ENCODE measurements around the gene ZFAND3. TPM values are rescaled to one million over a fixed set of nuclear protein-coding genes. Genes with fewer than 3 reads are reported as not detected.

The ZFAND3 gene
- polyA plus RNA-seq, 1 of the 3 experiments (the other 2 are of a cell fraction), result 16.7 TPM

DNA sequence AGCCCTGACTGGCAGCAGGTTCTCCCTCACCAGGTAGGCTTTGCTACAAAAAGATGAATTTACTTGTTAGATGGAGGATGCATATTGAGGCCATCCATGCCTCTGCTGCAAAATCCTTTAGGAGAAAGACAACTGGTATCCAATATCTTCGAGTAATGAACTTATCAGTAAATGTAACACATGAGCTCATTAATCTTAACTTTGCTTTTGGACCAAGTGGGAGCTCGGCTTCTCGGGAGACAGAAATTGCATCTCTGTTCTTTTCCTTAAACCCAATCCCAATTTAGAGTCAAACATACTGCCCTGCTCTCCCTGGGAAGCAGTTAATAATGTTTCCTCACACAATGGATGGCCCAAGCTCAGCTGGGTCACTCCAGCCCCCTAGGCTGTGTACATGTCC, 330.5 kb downstream of the ZFAND3 start:
- Histone ChIP-seq H3K79me2 (ENCODE audit: insufficient read depth) (peaks cover 17% of the 10 kb centered on the region), H3K9ac (no peak overlapping the region), H3F3A (replicated peaks; ENCODE audit: insufficient read depth) (no peaks in the 10 kb centered on the region), H3K9me2 (no peaks in the 10 kb centered on the region), H3K27me3 (ENCODE audit: insufficient read depth) (no peaks in the 10 kb centered on the region), H3K4me1 (ENCODE audit: control insufficient read depth in 1 of 2, insufficient read depth in 2 of 2, low read depth in 1 of 2, low read length in 1 of 2) (peaks cover 8 to 26% of the 10 kb centered on the region in 2 experiments; a peak in 2 of 4 replicates), H3K4me3 (ENCODE audit: low read depth in 2 of 2, low read length in 1 of 2) (no peak overlapping the region), H3K4me2 (no peak overlapping the region), H4K20me1 (ENCODE audit: insufficient read depth) (peaks cover 40% of the 10 kb centered on the region), H3K9me3 (no peaks in the 10 kb centered on the region), H3K27ac (ENCODE audit: low read depth in 2 of 2, low read length in 1 of 2) (no peak overlapping the region), H3K36me3 (replicated peaks in 1 of 2; ENCODE audit: control insufficient read depth in 1 of 2, insufficient read depth in 2 of 2, low read length in 1 of 2) (peaks cover 8 to 27% of the 10 kb centered on the region in 2 experiments), H2AFZ (ENCODE audit: low read depth) (no peak overlapping the region)
- DNase-seq, result no peak
- ChIA-PET CTCF (interaction anchor here (1.0 kb wide), 1 partner anchor 91 kb away, joined by 3 read pairs; no protein-coding TSS in a partner anchor), POLR2A (interaction anchor here (0.6 kb wide), 1 partner anchor 407 kb away, joined by 6 read pairs; no protein-coding TSS in a partner anchor)
- 100% methylated on average over 3 of the region's 3 CpGs for WGBS (ENCODE audit: low lambda C conversion rate)
- TF ChIP-seq FOXM1 (IDR thresholded peaks at IDR 0.05; ENCODE audit: low read depth), result no peak
- TF ChIP-seq EZH2phosphoT487 (IDR thresholded peaks at IDR 0.05; ENCODE audit: borderline replicate concordance, low read depth), result no peak
- no peak for TF ChIP-seq TEAD4 (IDR thresholded peaks at IDR 0.05; ENCODE audit: borderline replicate concordance, insufficient read depth)
- TF ChIP-seq, protein P1, sequence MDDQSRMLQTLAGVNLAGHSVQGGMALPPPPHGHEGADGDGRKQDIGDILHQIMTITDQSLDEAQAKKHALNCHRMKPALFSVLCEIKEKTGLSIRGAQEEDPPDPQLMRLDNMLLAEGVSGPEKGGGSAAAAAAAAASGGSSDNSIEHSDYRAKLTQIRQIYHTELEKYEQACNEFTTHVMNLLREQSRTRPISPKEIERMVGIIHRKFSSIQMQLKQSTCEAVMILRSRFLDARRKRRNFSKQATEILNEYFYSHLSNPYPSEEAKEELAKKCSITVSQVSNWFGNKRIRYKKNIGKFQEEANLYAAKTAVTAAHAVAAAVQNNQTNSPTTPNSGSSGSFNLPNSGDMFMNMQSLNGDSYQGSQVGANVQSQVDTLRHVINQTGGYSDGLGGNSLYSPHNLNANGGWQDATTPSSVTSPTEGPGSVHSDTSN (IDR thresholded peaks at IDR 0.05), result no peak
- TF ChIP-seq, protein P2, sequence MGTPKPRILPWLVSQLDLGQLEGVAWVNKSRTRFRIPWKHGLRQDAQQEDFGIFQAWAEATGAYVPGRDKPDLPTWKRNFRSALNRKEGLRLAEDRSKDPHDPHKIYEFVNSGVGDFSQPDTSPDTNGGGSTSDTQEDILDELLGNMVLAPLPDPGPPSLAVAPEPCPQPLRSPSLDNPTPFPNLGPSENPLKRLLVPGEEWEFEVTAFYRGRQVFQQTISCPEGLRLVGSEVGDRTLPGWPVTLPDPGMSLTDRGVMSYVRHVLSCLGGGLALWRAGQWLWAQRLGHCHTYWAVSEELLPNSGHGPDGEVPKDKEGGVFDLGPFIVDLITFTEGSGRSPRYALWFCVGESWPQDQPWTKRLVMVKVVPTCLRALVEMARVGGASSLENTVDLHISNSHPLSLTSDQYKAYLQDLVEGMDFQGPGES (IDR thresholded peaks at IDR 0.05; ENCODE audit: low read depth, low read length), result no peak
- no peak for TF ChIP-seq NFIC (IDR thresholded peaks at IDR 0.05; ENCODE audit: borderline replicate concordance)
- no peak for TF ChIP-seq CHD2 (IDR thresholded peaks at IDR 0.05; ENCODE audit: low read length, partially characterized antibody)
- TF ChIP-seq TCF12 (IDR thresholded peaks at IDR 0.05), result no peak
- TF ChIP-seq JUND (IDR thresholded peaks at IDR 0.05), result no peak
- TF ChIP-seq ELF1 (IDR thresholded peaks at IDR 0.05), result no peak
- TF ChIP-seq, protein P3, sequence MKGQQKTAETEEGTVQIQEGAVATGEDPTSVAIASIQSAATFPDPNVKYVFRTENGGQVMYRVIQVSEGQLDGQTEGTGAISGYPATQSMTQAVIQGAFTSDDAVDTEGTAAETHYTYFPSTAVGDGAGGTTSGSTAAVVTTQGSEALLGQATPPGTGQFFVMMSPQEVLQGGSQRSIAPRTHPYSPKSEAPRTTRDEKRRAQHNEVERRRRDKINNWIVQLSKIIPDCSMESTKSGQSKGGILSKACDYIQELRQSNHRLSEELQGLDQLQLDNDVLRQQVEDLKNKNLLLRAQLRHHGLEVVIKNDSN (IDR thresholded peaks at IDR 0.05; ENCODE audit: borderline replicate concordance, low read depth), result no peak
- TF ChIP-seq GATA2 (CRISPR knock-in tag; IDR thresholded peaks at IDR 0.05), result no peak
- no peak for TF ChIP-seq POLR2AphosphoS5 (IDR thresholded peaks at IDR 0.05; ENCODE audit: low read depth, low read length)
- no peak for TF ChIP-seq RAD21 (IDR thresholded peaks at IDR 0.05; ENCODE audit: low read length)

DNA sequence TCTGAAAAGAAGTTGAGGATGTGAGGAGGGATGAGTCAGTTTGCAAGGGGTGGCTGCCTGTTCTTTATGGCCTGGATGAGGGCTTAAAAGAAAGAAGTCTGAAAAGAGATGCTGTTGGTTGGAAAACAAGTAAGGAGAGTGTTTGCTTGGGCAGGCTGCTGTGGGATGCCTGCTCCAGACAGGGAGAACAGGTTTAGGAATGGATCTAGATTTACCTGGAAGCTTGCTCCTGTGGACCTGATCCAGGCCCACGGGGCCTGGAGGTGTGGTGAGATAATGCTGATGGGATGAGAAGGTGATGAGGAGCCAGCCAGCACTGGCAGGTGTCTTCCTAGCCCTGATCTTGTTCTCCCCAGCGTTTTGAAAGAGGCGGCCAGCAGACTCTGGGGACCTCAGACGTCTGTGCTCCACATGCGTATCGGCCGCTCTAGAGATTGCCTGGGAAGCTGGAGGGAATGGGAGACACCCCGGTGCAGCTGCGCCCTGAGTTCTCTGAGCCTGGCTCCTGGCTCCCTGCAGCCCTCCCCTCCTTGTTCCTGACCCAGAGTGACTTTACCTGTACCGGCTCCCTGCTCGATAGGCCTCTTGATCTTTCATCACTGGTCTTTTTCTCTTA, 331.3 kb downstream of the ZFAND3 start:
- Histone ChIP-seq H3K4me1 (ENCODE audit: control insufficient read depth in 1 of 2, insufficient read depth in 2 of 2, low read depth in 1 of 2, low read length in 1 of 2) (peaks cover 8 to 25% of the 10 kb centered on the region in 2 experiments; a peak in 2 of 4 replicates), H3K27me3 (ENCODE audit: insufficient read depth) (no peaks in the 10 kb centered on the region), H3K9ac (no peak overlapping the region), H3K36me3 (replicated peaks in 1 of 2; ENCODE audit: control insufficient read depth in 1 of 2, insufficient read depth in 2 of 2, low read length in 1 of 2) (peaks cover 6 to 24% of the 10 kb centered on the region in 2 experiments), H3K9me3 (no peaks in the 10 kb centered on the region), H3K4me3 (ENCODE audit: low read depth in 2 of 2, low read length in 1 of 2) (no peak overlapping the region), H4K20me1 (ENCODE audit: insufficient read depth) (peaks cover 37% of the 10 kb centered on the region), H3K27ac (ENCODE audit: low read depth in 2 of 2, low read length in 1 of 2) (no peak overlapping the region), H3F3A (replicated peaks; ENCODE audit: insufficient read depth) (no peaks in the 10 kb centered on the region), H3K4me2 (no peak overlapping the region), H2AFZ (ENCODE audit: low read depth) (no peak overlapping the region), H3K9me2 (no peaks in the 10 kb centered on the region), H3K79me2 (ENCODE audit: insufficient read depth) (peaks cover 9% of the 10 kb centered on the region)
- no peak for DNase-seq
- CTCF ChIA-PET, result interaction anchor here (1.0 kb wide), 1 partner anchor 90 kb away, joined by 3 read pairs; no protein-coding TSS in a partner anchor
- WGBS (ENCODE audit: low lambda C conversion rate), result 98% methylated on average over 7 of the region's 11 CpGs
- POLR2A ChIA-PET, result interaction anchor here (0.6 kb wide), 1 partner anchor 406 kb away, joined by 6 read pairs; no protein-coding TSS in a partner anchor
- TF ChIP-seq NFIC (IDR thresholded peaks at IDR 0.05; ENCODE audit: borderline replicate concordance) (no peak), RFX5 (IDR thresholded peaks at IDR 0.05; ENCODE audit: low read length) (no peak), ELF1 (IDR thresholded peaks at IDR 0.05) (no peak), RAD21 (IDR thresholded peaks at IDR 0.05; ENCODE audit: low read length) (no peak), FOXM1 (IDR thresholded peaks at IDR 0.05; ENCODE audit: low read depth) (no peak), EZH2phosphoT487 (IDR thresholded peaks at IDR 0.05; ENCODE audit: borderline replicate concordance, low read depth) (no peak), GATA2 (CRISPR knock-in tag; IDR thresholded peaks at IDR 0.05) (no peak), TCF12 (IDR thresholded peaks at IDR 0.05) (no peak)
- TF ChIP-seq, protein P4, sequence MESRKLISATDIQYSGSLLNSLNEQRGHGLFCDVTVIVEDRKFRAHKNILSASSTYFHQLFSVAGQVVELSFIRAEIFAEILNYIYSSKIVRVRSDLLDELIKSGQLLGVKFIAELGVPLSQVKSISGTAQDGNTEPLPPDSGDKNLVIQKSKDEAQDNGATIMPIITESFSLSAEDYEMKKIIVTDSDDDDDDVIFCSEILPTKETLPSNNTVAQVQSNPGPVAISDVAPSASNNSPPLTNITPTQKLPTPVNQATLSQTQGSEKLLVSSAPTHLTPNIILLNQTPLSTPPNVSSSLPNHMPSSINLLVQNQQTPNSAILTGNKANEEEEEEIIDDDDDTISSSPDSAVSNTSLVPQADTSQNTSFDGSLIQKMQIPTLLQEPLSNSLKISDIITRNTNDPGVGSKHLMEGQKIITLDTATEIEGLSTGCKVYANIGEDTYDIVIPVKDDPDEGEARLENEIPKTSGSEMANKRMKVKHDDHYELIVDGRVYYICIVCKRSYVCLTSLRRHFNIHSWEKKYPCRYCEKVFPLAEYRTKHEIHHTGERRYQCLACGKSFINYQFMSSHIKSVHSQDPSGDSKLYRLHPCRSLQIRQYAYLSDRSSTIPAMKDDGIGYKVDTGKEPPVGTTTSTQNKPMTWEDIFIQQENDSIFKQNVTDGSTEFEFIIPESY (IDR thresholded peaks at IDR 0.05; ENCODE audit: borderline replicate concordance, low read depth), result no peak
- TF ChIP-seq, protein P5, sequence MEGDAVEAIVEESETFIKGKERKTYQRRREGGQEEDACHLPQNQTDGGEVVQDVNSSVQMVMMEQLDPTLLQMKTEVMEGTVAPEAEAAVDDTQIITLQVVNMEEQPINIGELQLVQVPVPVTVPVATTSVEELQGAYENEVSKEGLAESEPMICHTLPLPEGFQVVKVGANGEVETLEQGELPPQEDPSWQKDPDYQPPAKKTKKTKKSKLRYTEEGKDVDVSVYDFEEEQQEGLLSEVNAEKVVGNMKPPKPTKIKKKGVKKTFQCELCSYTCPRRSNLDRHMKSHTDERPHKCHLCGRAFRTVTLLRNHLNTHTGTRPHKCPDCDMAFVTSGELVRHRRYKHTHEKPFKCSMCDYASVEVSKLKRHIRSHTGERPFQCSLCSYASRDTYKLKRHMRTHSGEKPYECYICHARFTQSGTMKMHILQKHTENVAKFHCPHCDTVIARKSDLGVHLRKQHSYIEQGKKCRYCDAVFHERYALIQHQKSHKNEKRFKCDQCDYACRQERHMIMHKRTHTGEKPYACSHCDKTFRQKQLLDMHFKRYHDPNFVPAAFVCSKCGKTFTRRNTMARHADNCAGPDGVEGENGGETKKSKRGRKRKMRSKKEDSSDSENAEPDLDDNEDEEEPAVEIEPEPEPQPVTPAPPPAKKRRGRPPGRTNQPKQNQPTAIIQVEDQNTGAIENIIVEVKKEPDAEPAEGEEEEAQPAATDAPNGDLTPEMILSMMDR (IDR thresholded peaks at IDR 0.05), result no peak
- TF ChIP-seq, protein P3 (IDR thresholded peaks at IDR 0.05; ENCODE audit: borderline replicate concordance, low read depth), result no peak

All from SK-N-SH (cell line).